CD8-positive, alpha-beta memory T cell (primary cell): ENCODE results near the gene TMEM37. TPM values are rescaled to one million over a fixed set of nuclear protein-coding genes. Genes with fewer than 3 reads are reported as not detected.

Source experiments
- CTCF ChIA-PET: fragments of 350-600 bp; sonication (Branson Sonifier 250); formaldehyde crosslinking; loops from one replicate; lab custom pipeline; 2021; ENCODE audit warnings: antibody characterized with exemption; lab: Charles Lee
- POLR2A ChIA-PET: fragments of 350-600 bp; sonication (Branson Sonifier 250); formaldehyde crosslinking; loops from one replicate; lab custom pipeline; 2021; ENCODE audit warnings: antibody characterized with exemption; lab: Charles Lee
- DNase-seq, 5 donors: peaks; one replicate each; pipeline versions ENCODE4 v3.0.0 to v3.0.0-alpha.2; 2020 to 2022; ENCODE audit warnings: mixed read lengths in 1 of 5
- H3K27ac ChIP-seq: one replicate; pipeline ENCODE4 v1.7.0; 2013; ENCODE audit warnings: low read depth, mild to moderate bottlenecking, low read length, moderate library complexity
- H3K27me3 ChIP-seq: 2 replicates; pipeline ENCODE4 v1.7.0; 2013; ENCODE audit warnings: low read length, mild to moderate bottlenecking; ENCODE audit not compliant: insufficient read depth, poor library complexity, severe bottlenecking
- H3K36me3 ChIP-seq: 2 replicates; pipeline ENCODE4 v1.7.0; 2013; ENCODE audit warnings: mild to moderate bottlenecking, low read length, moderate library complexity; ENCODE audit not compliant: insufficient read depth
- H3K4me1 ChIP-seq: 2 replicates; pipeline ENCODE4 v1.7.0; 2013; ENCODE audit warnings: mild to moderate bottlenecking, low read length, moderate library complexity; ENCODE audit not compliant: insufficient read depth
- H3K4me3 ChIP-seq: 2 replicates; pipeline ENCODE4 v1.7.0; 2013; ENCODE audit warnings: mild to moderate bottlenecking, low read length
- H3K9me3 ChIP-seq: 2 replicates; pipeline ENCODE4 v1.7.0; 2013; ENCODE audit warnings: mild to moderate bottlenecking, low read length
- H3K27ac Mint-ChIP-seq, 8 donors: one replicate each; pipeline ENCODE4 v1.8.0; 2020 to 2021; ENCODE audit warnings: mixed read lengths in 8 of 8, mild to moderate bottlenecking in 6 of 8, inconsistent platforms in 3 of 8, moderate library complexity in 3 of 8
- H3K27me3 Mint-ChIP-seq, 2 donors: one replicate each; pipeline ENCODE4 v1.8.0; 2020 to 2021; ENCODE audit warnings: mixed read lengths in 2 of 2, mild to moderate bottlenecking in 1 of 2, moderate library complexity in 1 of 2
- H3K36me3 Mint-ChIP-seq, 3 donors: one replicate each; pipeline ENCODE4 v1.8.0; 2020 to 2021; ENCODE audit warnings: mixed read lengths in 3 of 3, inconsistent platforms in 1 of 3, mild to moderate bottlenecking in 1 of 3
- H3K4me1 Mint-ChIP-seq, 3 donors: one replicate each; pipeline ENCODE4 v1.8.0; 2020 to 2021; ENCODE audit warnings: mixed read lengths in 3 of 3, inconsistent platforms in 1 of 3, mild to moderate bottlenecking in 1 of 3
- H3K4me3 Mint-ChIP-seq, 7 donors: one replicate each; pipeline ENCODE4 v1.8.0; 2020 to 2021; ENCODE audit warnings: mixed read lengths in 7 of 7, mild to moderate bottlenecking in 6 of 7, moderate library complexity in 4 of 7, inconsistent platforms in 2 of 7
- H3K9me3 Mint-ChIP-seq, 5 donors: one replicate each; pipeline ENCODE4 v1.8.0; 2020 to 2022; ENCODE audit warnings: mixed read lengths in 5 of 5, mild to moderate bottlenecking in 3 of 5, moderate library complexity in 2 of 5, inconsistent platforms in 1 of 5
- polyA plus RNA-seq: library from polyadenylated mRNA; unstranded; fragments of 300-500 nt; fragmentation: Illumina TruSeq; gene quantifications from one replicate; pipeline ENCODE4 v1.2.3, GENCODE V29; 2021
- total RNA-seq, 2 experiments: library from RNA; stranded (reverse); gene quantifications; one replicate each; pipeline ENCODE4 v1.2.3, GENCODE V29; 2021

The TMEM37 gene
- total and polyA plus RNA-seq, 3 experiments from 2014 or later = not detected

DNA sequence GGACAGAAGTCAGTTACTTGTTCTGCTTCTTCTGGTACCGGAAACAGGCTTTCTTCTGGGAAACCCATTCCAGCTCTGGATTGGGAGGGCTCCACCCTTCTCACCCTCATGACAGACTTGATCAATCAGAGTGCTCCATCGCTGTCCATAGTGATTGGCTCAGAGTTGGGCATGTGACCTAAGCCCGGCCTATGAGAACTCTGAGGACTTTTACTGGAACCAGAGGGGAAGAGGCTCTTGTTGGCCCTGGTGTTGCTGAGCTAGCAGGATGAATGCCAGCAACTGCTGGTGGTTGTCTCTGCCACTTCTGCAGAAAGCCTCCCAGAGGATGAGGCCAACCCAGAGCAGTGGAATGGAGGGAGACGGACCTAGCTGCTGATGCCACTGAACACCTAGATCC, 33.3 kb downstream of the TMEM37 start:
- CTCF ChIA-PET = no interaction called here

DNA sequence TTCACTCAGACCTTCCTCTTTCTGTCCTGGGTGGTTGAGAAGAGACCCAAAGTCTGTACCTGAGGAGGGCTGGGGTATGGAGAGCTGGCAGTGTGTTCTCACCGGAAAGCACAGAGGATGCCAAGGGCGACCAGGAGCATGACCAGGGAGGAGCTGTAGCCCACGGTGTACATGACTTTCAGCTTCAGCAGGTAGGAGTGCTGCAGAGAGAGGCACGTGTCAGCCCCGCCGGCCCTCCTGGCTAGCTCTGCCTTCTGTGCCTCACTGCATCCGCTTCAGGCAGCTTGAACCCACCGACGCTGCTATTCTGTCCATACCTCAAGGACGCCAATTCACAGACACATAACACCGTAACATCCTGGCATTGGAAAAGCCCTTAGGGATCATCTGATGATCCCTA, 34.0 kb downstream of the TMEM37 start:
- no peak overlapping the region for H3K4me3 ChIP-seq
- H3K27me3 ChIP-seq = no peaks in the 10 kb centered on the region
- no peaks in the 10 kb centered on the region for H3K4me1 Mint-ChIP-seq
- H3K27ac ChIP-seq = no peak overlapping the region
- peaks cover 0 to 6% of the 10 kb centered on the region in 2 donors for H3K27me3 Mint-ChIP-seq
- POLR2A ChIA-PET = no interaction called here
- CTCF ChIA-PET = no interaction called here
- H3K4me1 ChIP-seq = no peaks in the 10 kb centered on the region
- no peak overlapping the region for H3K4me3 Mint-ChIP-seq
- no peaks in the 10 kb centered on the region for H3K9me3 Mint-ChIP-seq
- no peak for DNase-seq
- no peaks in the 10 kb centered on the region for H3K36me3 Mint-ChIP-seq
- no peaks in the 10 kb centered on the region for H3K9me3 ChIP-seq
- no peaks in the 10 kb centered on the region for H3K36me3 ChIP-seq
- H3K27ac Mint-ChIP-seq = no peak overlapping the region

More for the DNA sequence above, 33.3 kb downstream of the TMEM37 start:
- Mint-ChIP-seq H3K9me3 (no peaks in the 10 kb centered on the region), H3K36me3 (no peaks in the 10 kb centered on the region), H3K4me1 (no peaks in the 10 kb centered on the region), H3K4me3 (no peak overlapping the region), H3K27me3 (peaks cover under 1 to 6% of the 10 kb centered on the region in 2 donors), H3K27ac (no peak overlapping the region)
- no peaks in the 10 kb centered on the region for H3K27me3 ChIP-seq
- no peak for DNase-seq
- no peaks in the 10 kb centered on the region for H3K9me3 ChIP-seq
- POLR2A ChIA-PET = no interaction called here
- no peaks in the 10 kb centered on the region for H3K4me1 ChIP-seq
- no peak overlapping the region for H3K27ac ChIP-seq
- H3K36me3 ChIP-seq = no peaks in the 10 kb centered on the region
- H3K4me3 ChIP-seq = no peak overlapping the region

DNA sequence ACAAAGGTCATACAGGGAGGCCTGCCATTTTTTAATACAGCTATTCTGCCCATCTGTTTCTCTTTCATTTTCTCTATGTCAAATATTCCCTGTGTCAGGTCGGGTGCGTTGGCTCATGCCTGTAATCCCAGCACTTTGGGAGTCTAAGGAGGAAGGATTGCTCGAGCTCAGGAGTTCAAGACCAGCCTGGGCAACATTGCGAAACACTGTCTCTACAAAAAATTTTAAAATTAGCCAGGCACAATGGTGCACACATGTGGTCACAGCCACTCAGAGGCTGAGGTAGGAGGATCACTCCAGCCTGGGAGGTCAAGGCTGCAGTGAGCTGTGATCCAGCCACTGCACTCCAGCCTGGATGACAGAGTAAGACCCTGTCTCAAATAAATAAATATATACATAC, 34.7 kb downstream of the TMEM37 start:
- Mint-ChIP-seq H3K36me3 (no peaks in the 10 kb centered on the region), H3K4me3 (no peak overlapping the region), H3K27ac (no peak overlapping the region), H3K9me3 (no peaks in the 10 kb centered on the region), H3K4me1 (no peaks in the 10 kb centered on the region), H3K27me3 (peaks cover 0 to 6% of the 10 kb centered on the region in 2 donors)
- H3K36me3 ChIP-seq = no peaks in the 10 kb centered on the region
- no peak overlapping the region for H3K27ac ChIP-seq
- H3K4me1 ChIP-seq = no peaks in the 10 kb centered on the region
- ChIA-PET POLR2A (no interaction called here), CTCF (no interaction called here)
- DNase-seq = no peak
- H3K9me3 ChIP-seq = no peaks in the 10 kb centered on the region
- H3K4me3 ChIP-seq = no peak overlapping the region
- no peaks in the 10 kb centered on the region for H3K27me3 ChIP-seq

DNA sequence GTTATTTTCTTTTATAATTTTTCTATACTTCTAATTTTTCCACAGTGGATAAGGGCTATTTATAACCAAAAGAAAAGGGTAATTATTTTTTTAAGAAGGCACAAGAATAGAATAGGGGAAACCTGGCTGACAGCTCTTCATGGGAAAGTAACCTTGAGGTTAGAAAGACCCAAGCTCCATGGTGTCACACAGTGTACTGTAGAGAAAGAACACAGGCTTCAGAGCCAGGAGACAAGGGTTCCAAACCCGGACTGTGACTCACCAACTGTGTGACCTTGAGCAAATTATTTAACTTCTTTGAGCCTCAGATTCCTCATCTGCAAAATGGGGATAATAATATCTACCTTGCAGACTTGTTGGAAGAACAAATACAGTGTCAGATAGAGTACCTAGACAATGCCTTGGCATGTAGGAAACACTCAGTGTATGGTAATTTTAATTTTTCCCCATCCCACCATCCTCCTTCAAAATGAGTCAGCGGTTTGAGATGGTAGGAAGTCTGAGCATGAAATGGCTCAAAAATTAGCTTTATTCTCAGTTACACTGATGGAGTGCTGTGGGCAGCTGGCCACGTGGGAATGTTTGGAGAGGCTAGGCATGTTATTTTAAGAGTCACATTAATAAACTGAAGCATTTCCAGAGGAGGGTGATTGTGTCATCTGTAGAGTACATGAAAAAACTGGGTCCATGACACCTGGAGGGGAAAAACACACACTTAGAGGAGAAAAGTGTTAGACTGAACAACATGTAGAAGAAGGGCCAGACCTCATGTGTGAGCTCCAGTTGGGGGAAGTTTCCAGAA, 36.7 kb downstream of the TMEM37 start:
- Histone ChIP-seq H3K4me3 (no peak overlapping the region), H3K27ac (no peak overlapping the region), H3K9me3 (no peaks in the 10 kb centered on the region), H3K36me3 (no peaks in the 10 kb centered on the region), H3K4me1 (no peaks in the 10 kb centered on the region), H3K27me3 (no peaks in the 10 kb centered on the region)
- no peaks in the 10 kb centered on the region for H3K9me3 Mint-ChIP-seq
- DNase-seq = no peak
- H3K27ac Mint-ChIP-seq = no peak overlapping the region
- no peaks in the 10 kb centered on the region for H3K36me3 Mint-ChIP-seq
- ChIA-PET CTCF (interaction anchor here (1.4 kb wide), 1 partner anchor 26 kb away, joined by 3 read pairs; no protein-coding TSS in a partner anchor), POLR2A (no interaction called here)
- H3K4me3 Mint-ChIP-seq = no peak overlapping the region
- H3K27me3 Mint-ChIP-seq = peaks cover 0 to 6% of the 10 kb centered on the region in 2 donors
- no peaks in the 10 kb centered on the region for H3K4me1 Mint-ChIP-seq

DNA sequence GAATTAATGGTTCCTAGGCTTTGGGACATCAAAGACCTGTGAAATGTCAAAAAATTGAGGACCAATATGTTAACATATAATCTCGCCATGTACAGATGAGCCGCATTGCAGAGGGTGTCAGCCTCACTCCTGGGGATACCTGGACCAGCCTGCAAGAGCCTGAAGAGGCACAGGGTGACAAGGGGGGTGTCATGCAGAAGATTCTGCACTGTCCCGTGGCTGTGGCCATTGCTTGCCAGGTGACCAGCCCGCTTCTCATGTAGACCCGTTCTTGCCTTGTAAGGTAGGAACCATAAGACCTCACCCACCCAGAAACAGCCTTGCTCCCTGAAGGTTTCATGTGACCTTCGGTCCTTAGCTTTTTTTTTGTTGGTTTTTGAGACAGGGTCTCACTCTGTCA, 37.5 kb downstream of the TMEM37 start:
- DNase-seq = no peak
- Histone ChIP-seq H3K9me3 (no peaks in the 10 kb centered on the region), H3K27me3 (no peaks in the 10 kb centered on the region), H3K36me3 (no peaks in the 10 kb centered on the region), H3K27ac (no peak overlapping the region), H3K4me1 (no peaks in the 10 kb centered on the region), H3K4me3 (no peak overlapping the region)
- Mint-ChIP-seq H3K27me3 (peaks cover 0 to 6% of the 10 kb centered on the region in 2 donors), H3K36me3 (no peaks in the 10 kb centered on the region), H3K4me1 (no peaks in the 10 kb centered on the region), H3K4me3 (no peak overlapping the region), H3K27ac (peak overlapping the region in 1 of 8 donors; percentile 11), H3K9me3 (no peaks in the 10 kb centered on the region)
- CTCF ChIA-PET = no interaction called here
- POLR2A ChIA-PET = no interaction called here

DNA sequence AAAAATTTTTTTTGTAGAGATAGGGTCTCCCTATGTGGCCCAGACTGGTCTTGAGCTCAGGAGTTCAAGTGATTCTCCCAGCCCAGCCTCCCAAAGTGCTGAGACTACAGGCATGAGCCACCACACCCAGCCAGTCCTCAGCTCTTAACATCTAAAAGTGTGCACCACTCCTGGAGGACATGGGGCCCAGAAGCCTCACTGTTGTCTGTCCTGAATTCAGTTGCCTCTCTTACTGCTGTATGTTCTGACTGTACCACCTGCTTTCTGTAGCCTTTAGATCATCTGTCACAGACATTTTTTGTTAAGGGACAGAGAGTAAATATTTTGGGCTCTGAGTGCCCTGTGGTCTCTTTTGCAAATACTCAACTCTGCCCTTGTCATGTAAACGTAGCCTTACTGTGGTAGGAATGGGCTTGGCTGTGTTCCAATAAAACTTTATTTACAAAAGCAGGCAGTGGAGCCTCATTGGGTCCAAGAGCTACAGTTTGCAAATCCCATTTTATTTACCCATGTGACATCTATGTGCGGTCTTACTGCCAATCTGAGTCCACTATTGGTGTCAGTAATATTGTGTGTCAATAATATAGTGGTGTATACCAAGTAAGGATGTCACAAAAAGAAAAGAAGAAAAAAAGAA, 38.1 kb downstream of the TMEM37 start:
- Mint-ChIP-seq H3K36me3 (no peaks in the 10 kb centered on the region), H3K9me3 (no peaks in the 10 kb centered on the region), H3K4me1 (no peaks in the 10 kb centered on the region), H3K27me3 (peaks cover 0 to 6% of the 10 kb centered on the region in 2 donors), H3K4me3 (no peak overlapping the region), H3K27ac (no peak overlapping the region)
- Histone ChIP-seq H3K4me1 (no peaks in the 10 kb centered on the region), H3K27me3 (no peaks in the 10 kb centered on the region), H3K9me3 (no peaks in the 10 kb centered on the region), H3K27ac (no peak overlapping the region), H3K4me3 (no peak overlapping the region), H3K36me3 (no peaks in the 10 kb centered on the region)
- no peak for DNase-seq
- ChIA-PET CTCF (interaction anchor here (1.2 kb wide), 1 partner anchor 10 kb away, joined by 3 read pairs; no protein-coding TSS in a partner anchor), POLR2A (no interaction called here)

DNA sequence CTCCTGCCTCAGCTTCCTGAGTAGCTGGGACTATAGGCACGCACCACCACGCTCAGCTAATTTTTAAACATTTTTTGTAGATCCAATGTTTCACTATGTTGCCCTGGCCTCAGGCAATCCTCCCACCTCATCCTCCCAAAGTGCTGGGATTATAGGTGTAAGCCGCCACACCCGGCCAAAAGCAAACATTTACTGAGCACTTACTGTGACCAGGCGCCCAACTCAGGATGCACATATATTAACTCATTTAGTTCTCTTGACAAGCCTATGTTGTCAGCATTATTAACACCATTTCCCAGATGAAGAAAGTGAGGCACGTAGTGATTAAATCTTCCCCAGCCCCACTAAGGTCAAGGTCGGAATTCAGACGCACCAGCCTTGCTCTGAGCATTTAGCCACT, 41.1 kb downstream of the TMEM37 start:
- DNase-seq = no peak
- ChIA-PET CTCF (no interaction called here), POLR2A (no interaction called here)
- Mint-ChIP-seq H3K4me1 (no peaks in the 10 kb centered on the region), H3K27me3 (peaks cover 4 to 18% of the 10 kb centered on the region in 2 donors), H3K4me3 (no peak overlapping the region), H3K9me3 (no peaks in the 10 kb centered on the region), H3K27ac (no peak overlapping the region), H3K36me3 (no peaks in the 10 kb centered on the region)
- no peaks in the 10 kb centered on the region for H3K36me3 ChIP-seq
- no peak overlapping the region for H3K4me3 ChIP-seq
- H3K4me1 ChIP-seq = no peaks in the 10 kb centered on the region
- no peak overlapping the region for H3K27ac ChIP-seq
- no peaks in the 10 kb centered on the region for H3K27me3 ChIP-seq
- no peaks in the 10 kb centered on the region for H3K9me3 ChIP-seq

DNA sequence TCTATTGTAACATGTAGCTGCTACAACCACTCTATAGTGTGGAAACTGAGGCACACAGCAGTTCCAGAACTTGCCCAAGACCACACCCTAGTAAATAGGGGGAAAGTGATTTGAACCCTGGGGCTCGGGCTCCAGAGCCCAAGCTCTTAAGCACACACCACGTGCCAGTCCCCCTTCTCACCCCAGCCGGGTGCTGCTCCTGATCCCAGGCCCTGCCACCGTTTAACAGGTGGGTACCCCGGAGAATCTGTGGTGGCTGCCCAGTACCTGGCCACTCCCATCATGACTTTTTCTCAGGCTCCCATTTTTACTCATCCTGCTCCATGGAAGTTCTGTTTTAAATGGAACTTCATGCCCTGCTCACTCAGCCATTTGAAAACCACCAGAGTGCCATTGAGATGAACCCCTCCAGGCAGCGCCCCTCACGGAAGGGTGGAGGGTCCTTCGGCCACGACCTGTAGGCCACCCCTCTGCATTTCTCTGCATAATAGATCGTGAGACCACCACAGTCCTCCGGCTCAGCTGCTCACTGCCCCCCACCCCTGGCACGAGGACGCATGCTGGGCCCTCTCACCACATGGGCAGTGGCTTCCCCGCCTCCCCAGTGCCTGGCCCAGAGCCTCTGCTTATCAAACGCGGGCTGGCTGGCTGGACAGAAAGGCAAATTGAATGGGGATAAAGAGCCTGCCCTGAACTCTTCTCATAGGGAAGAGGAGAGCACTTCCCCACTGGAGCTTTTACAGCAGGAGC, 42.1 kb downstream of the TMEM37 start:
- Mint-ChIP-seq H3K27ac (no peak overlapping the region), H3K9me3 (no peaks in the 10 kb centered on the region), H3K4me3 (no peak overlapping the region), H3K36me3 (no peaks in the 10 kb centered on the region), H3K4me1 (no peaks in the 10 kb centered on the region), H3K27me3 (peaks cover 5 to 20% of the 10 kb centered on the region in 2 donors)
- no peaks in the 10 kb centered on the region for H3K27me3 ChIP-seq
- H3K9me3 ChIP-seq = no peaks in the 10 kb centered on the region
- ChIA-PET POLR2A (no interaction called here), CTCF (no interaction called here)
- DNase-seq = no peak
- no peaks in the 10 kb centered on the region for H3K36me3 ChIP-seq
- H3K4me3 ChIP-seq = no peak overlapping the region
- no peaks in the 10 kb centered on the region for H3K4me1 ChIP-seq
- H3K27ac ChIP-seq = no peak overlapping the region
